ENCODE measurements around the gene CEBPA. TPM values are rescaled to one million over a fixed set of nuclear protein-coding genes. Genes with fewer than 3 reads are reported as not detected.

The CEBPA gene
- 95.4 TPM for total RNA-seq (2013)
- polyA plus RNA-seq (10 to 100 TPM; 17.9 to 76.3 (median 47.5) TPM), polyA minus RNA-seq (95.3 and 179 TPM in 2 replicates), total RNA-seq (16.6 to 171 (median 66.2) reads per million in 11 experiments)

DNA sequence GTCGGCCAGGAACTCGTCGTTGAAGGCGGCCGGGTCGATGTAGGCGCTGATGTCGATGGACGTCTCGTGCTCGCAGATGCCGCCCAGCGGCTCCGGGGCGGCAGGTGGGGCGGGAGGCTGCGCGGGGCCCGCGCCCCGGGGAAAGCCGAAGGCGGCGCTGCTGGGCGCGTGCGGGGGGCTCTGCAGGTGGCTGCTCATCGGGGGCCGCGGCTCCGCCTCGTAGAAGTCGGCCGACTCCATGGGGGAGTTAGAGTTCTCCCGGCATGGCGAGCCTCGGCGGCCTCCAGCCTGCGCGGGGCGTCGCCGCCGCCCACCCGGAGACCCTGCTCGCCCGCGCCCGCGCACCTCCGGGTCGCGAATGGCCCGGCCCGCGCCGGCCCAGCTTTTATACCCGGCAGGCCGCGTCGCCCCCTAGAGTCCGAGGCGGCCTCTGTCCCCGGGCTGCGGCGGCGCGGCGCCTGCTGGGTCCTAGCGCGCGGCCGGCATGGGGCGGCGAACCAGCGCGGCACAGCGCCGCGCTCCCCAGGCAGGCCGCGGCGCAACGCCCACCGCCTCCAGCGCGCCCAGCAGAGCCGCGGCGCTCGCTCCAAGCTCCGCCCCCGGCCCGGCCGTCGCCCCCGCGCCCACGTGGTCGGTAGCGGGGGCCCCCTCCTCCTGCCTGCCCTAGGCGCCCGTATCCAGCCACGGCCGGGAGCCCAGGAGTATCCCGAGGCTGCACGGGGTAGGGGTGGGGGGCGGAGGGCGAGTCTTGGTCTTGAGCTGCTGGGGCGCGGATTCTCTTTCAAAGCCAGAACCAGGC lies at the start of gene CEBPA:
Gene CEBPA (minus strand): TSS at position 360 of the 799 bp plus-strand sequence. CDS start 120 bp downstream, at position 240.
- H3K27me3 ChIP-seq (ENCODE audit: control insufficient read depth in 2 of 2, insufficient read depth in 2 of 2, low read length in 2 of 2), result no peaks in the 10 kb centered on the region
- peak within 1 kb of the TSS; percentile 82 to 99 (median 90) for H3K4me3 ChIP-seq (replicated peaks in 1 of 3; ENCODE audit: low read depth in 2 of 3, low read length in 3 of 3)
- Mint-ChIP-seq H3K36me3 (peaks cover 9 to 24% of the 10 kb centered on the region in 2 donors), H3K4me3 (peak within 1 kb of the TSS; percentile 89 to 95), H3K4me1 (peaks cover 63% of the 10 kb centered on the region), H3K27ac (peak within 1 kb of the TSS; percentile 28 to 97 (median 81)), H3K9me3 (no peaks in the 10 kb centered on the region), H3K27me3 (ENCODE audit: low read depth in 3 of 3) (peaks cover 0 to 2% (median 1%) of the 10 kb centered on the region in 3 donors)
- H3K9ac ChIP-seq (ENCODE audit: insufficient read depth, low read length, poor library complexity, severe bottlenecking), result peak within 1 kb of the TSS; percentile 87
- peak; percentile 85 to 91 (median 88) for DNase-seq
- peaks cover 0 to 2% of the 10 kb centered on the region in 2 donors for H3K36me3 ChIP-seq (replicated peaks in 1 of 2; ENCODE audit: control insufficient read depth in 1 of 2, insufficient read depth in 2 of 2, low read length in 2 of 2)
- under 1% methylated on average over 111 of the region's 111 CpGs for WGBS (ENCODE audit: insufficient coverage)
- no peaks in the 10 kb centered on the region for H3K9me3 ChIP-seq (replicated peaks in 1 of 2; ENCODE audit: control insufficient read depth in 1 of 2, insufficient read depth in 1 of 2, low read length in 2 of 2)
- TF ChIP-seq, protein P1, sequence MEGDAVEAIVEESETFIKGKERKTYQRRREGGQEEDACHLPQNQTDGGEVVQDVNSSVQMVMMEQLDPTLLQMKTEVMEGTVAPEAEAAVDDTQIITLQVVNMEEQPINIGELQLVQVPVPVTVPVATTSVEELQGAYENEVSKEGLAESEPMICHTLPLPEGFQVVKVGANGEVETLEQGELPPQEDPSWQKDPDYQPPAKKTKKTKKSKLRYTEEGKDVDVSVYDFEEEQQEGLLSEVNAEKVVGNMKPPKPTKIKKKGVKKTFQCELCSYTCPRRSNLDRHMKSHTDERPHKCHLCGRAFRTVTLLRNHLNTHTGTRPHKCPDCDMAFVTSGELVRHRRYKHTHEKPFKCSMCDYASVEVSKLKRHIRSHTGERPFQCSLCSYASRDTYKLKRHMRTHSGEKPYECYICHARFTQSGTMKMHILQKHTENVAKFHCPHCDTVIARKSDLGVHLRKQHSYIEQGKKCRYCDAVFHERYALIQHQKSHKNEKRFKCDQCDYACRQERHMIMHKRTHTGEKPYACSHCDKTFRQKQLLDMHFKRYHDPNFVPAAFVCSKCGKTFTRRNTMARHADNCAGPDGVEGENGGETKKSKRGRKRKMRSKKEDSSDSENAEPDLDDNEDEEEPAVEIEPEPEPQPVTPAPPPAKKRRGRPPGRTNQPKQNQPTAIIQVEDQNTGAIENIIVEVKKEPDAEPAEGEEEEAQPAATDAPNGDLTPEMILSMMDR (IDR thresholded peaks at IDR 0.05), result peak; percentile 62
- H3K27ac ChIP-seq (ENCODE audit: low read depth in 1 of 2, low read length in 2 of 2), result peak within 1 kb of the TSS; percentile 73 to 84
- intact Hi-C loops (cut with micrococcal nuclease), result loop anchor here (2.0 to 10.0 kb wide), 8 partner anchors 28 to 128 kb away; partner anchors contain the start of gene CEBPG (in 1 of the 2)
- peak within 1 kb of the TSS; percentile 99 for H3K4me2 ChIP-seq (replicated peaks; ENCODE audit: extremely low read depth, low read length, poor library complexity, severe bottlenecking)
- peak within 1 kb of the TSS; percentile 97 for H2AFZ ChIP-seq (ENCODE audit: insufficient read depth, low read depth, low read length, poor library complexity, severe bottlenecking)
- H3K4me1 ChIP-seq (ENCODE audit: control insufficient read depth in 1 of 2, insufficient read depth in 2 of 2, low read length in 2 of 2), result peaks cover 42 to 49% of the 10 kb centered on the region in 2 donors
- peaks cover 28% of the 10 kb centered on the region for H4K20me1 ChIP-seq (ENCODE audit: insufficient read depth, low read length)
- peaks cover 86% of the 10 kb centered on the region for H3K79me2 ChIP-seq (ENCODE audit: insufficient read depth, low read length)

DNA sequence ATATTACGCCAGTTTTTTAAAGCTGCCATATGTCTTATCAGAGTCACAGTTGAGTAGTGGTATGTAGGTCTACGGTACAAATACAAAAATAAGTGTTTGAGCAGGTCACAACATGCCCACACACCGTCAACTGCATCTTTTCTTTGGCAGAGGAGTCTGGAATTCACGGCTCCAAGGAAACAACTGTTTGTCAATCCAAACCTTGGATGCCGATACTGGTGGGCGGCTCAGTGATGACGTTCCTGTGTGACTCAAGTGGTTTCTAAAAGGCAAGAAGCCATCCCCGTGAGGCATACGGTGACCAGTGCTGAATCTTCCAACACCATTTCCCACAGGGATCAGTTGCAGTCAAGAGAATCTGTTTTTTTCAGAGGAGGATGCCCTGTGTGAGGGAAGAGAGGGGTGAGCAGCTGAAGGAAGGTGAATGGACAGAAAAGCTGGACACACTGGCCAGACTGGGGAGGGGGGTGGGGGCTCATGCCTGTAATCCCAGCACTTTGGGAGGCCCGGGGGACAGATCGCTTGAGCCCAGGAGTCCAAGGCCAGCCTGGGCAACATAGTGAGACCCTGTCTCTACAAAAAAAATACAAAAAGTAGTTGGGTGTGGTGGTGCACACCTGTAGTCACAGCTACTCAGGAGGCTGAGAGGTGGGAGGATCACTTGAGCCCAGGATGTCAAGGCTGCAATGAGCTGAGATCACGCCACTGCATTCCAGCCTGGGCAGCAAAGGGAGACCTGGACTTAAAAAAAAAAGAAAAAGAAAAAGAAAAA lies 48.4 kb upstream of the CEBPA start:
- Histone ChIP-seq H3K9ac (ENCODE audit: insufficient read depth, low read length, poor library complexity, severe bottlenecking) (no peak overlapping the region), H2AFZ (ENCODE audit: insufficient read depth, low read depth, low read length, poor library complexity, severe bottlenecking) (no peak overlapping the region), H3K79me2 (ENCODE audit: insufficient read depth, low read length) (no peaks in the 10 kb centered on the region), H3K27ac (ENCODE audit: low read depth in 1 of 2, low read length in 2 of 2) (no peak overlapping the region), H3K4me1 (ENCODE audit: control insufficient read depth in 1 of 2, insufficient read depth in 2 of 2, low read length in 2 of 2) (no peaks in the 10 kb centered on the region), H3K4me2 (replicated peaks; ENCODE audit: extremely low read depth, low read length, poor library complexity, severe bottlenecking) (no peak overlapping the region), H3K9me3 (replicated peaks in 1 of 2; ENCODE audit: control insufficient read depth in 1 of 2, insufficient read depth in 1 of 2, low read length in 2 of 2) (peaks cover 5 to 6% of the 10 kb centered on the region in 2 donors), H3K27me3 (ENCODE audit: control insufficient read depth in 2 of 2, insufficient read depth in 2 of 2, low read length in 2 of 2) (peaks cover 0 to 7% of the 10 kb centered on the region in 2 donors), H3K36me3 (replicated peaks in 1 of 2; ENCODE audit: control insufficient read depth in 1 of 2, insufficient read depth in 2 of 2, low read length in 2 of 2) (no peaks in the 10 kb centered on the region), H4K20me1 (ENCODE audit: insufficient read depth, low read length) (no peaks in the 10 kb centered on the region), H3K4me3 (replicated peaks in 1 of 3; ENCODE audit: low read depth in 2 of 3, low read length in 3 of 3) (no peak overlapping the region)
- intact Hi-C loops (cut with micrococcal nuclease), result no loop called here
- peaks cover 7 to 24% (median 21%) of the 10 kb centered on the region in 3 donors for H3K27me3 Mint-ChIP-seq (ENCODE audit: low read depth in 3 of 3)
- peaks cover 5 to 17% (median 7%) of the 10 kb centered on the region in 7 donors for H3K9me3 Mint-ChIP-seq
- WGBS (ENCODE audit: insufficient coverage), result 97% methylated on average over 5 of the region's 12 CpGs
- TF ChIP-seq, protein P1 (IDR thresholded peaks at IDR 0.05), result no peak
- H3K36me3 Mint-ChIP-seq, result peaks cover 0 to 1% of the 10 kb centered on the region in 2 donors
- H3K27ac Mint-ChIP-seq, result no peak overlapping the region
- peaks cover 4% of the 10 kb centered on the region for H3K4me1 Mint-ChIP-seq
- no peak overlapping the region for H3K4me3 Mint-ChIP-seq
- no peak for DNase-seq
